Measurements from ENCODE around the gene CACNA1C.
A peak's percentile ranks its signal among the peaks of the same experiment; 100 is the strongest.
"Not testable (repeated sequence)": the region's sequence is repeated elsewhere in the genome, so short reads cannot be mapped to it uniquely, and the experiment has no call there.

The CACNA1C gene

DNA sequence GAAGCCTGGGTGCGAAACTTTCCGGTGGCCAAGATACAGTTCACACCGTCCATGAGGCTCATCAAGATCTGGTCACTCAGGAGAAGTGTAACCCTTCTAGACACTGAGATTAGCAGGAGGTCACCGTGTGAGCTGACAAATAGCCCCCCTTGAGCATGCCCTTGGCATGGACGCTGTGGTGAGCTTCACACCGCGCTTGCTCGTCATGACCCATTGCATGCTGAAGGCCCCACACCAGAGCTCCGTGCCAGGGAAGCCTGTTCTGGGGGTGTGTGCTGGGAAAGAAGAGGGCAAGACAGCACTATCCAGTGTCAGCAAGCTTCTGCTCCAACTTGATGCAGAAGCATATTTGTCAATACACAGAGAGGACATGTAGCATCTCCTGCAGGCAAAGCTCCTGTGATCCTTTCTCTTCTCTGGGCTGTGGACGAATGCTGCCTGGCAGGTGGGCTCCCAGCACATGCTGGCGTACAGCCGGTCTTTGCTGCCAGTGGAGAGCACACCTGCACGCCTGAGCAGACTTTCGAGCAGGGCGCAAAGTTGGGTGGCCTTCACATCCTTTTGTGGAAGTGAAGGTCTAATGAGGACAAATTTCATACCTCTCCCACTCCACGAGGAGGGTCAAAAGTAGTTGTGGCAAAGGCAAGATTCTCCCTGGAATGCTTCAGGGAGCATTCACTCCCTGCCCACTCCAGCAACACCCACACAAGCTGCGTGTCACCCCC, 615.1 kb downstream of the CACNA1C start:
- DNase-seq, result no peak

GRCh38 chr12:2668816-2669215, 616.0 kb downstream of the CACNA1C start:
- DNase-seq, result no peak

DNA sequence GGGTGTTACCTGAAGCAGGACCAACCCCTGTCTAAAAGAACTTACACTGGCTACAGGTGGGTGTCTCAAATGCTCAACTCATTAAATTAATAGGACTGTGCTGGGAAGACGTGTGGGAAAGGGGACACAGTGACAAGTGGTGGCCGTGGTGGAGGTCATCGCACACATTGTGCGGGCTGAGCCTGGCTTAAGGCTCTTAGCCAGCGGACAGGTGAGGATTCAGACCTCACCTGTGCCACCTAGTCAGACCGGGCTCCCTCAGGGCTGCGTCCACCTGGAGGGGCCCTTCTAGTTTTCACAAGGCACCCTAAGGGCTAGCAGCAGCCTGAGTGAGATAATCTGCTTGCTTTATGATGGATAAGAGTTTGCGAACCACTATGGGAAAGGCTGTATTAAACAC, 616.8 kb downstream of the CACNA1C start:
- DNase-seq, result no peak

- no peak for DNase-seq
Observed at GRCh38 chr12:2672863-2673262, 620.1 kb downstream of the CACNA1C start.

GRCh38 chr12:2673966-2674810, 621.4 kb downstream of the CACNA1C start:
- no peak for DNase-seq

GRCh38 chr12:2675776-2676175, 623.0 kb downstream of the CACNA1C start:
- DNase-seq, result no peak

- no peak for DNase-seq
Observed at GRCh38 chr12:2677142-2677880, 624.5 kb downstream of the CACNA1C start.

DNA sequence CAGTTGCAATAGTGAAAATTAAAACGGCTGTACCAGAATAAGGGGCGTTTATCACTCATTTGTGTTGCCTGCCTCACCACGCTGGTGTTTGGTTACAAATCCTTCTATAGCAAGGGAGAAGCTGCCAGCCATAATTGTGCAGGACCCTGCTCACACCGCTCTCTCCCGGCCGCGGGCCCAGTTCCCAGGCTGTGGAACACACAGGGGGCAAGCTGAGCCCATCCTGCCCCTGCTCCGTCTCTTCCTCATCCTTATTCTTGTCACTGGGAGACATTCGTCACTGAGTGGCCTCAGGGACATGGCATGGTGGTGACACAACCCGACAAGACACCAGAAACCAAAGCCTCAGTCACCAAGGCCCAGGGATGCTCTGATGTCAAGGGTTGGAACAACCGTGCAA, 625.6 kb downstream of the CACNA1C start:
- no peak for DNase-seq

- no peak for DNase-seq
Observed at GRCh38 chr12:2679068-2679815, 626.5 kb downstream of the CACNA1C start.

GRCh38 chr12:2679816-2680675, 627.3 kb downstream of the CACNA1C start:
- DNase-seq, result no peak

- no peak for DNase-seq
Observed at GRCh38 chr12:2680676-2681039, 627.9 kb downstream of the CACNA1C start.

DNA sequence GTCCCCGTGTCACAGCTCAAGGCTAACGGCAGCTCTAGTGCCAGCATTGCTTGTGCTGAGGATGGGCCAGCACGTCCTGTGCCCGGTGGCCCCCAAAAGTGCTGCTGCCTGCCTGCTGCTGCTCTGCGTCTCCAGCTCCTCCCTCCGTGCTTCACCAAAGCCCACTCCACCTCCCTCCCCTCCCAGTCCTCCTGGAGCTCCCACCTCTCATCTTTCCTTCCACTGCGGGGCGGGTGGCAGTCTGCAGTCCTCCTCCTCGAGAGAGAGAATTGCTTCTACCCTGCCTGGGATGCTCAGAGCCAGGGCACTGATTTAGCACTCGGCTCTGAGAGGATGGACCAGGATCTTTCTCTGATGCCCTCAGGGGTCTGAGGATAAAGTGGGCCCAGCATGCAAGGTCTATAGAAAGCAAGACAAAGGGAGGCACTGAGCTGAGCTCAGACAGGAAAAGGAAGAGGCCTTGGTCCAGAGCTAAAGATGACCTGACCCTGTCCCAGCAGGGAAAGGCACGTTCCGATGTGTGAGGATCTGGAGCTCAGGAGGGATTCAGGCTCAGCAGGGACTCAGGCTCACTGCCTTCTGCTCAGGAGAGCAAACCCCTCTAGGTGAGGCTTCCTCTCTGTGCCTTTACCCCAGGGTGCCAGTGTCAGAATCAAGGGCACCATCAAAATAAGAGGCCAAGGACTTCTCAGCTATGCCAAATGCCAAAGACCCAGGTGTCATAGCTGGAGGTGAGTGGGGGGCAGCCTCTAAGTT, 628.8 kb downstream of the CACNA1C start:
- DNase-seq, result no peak

DNA sequence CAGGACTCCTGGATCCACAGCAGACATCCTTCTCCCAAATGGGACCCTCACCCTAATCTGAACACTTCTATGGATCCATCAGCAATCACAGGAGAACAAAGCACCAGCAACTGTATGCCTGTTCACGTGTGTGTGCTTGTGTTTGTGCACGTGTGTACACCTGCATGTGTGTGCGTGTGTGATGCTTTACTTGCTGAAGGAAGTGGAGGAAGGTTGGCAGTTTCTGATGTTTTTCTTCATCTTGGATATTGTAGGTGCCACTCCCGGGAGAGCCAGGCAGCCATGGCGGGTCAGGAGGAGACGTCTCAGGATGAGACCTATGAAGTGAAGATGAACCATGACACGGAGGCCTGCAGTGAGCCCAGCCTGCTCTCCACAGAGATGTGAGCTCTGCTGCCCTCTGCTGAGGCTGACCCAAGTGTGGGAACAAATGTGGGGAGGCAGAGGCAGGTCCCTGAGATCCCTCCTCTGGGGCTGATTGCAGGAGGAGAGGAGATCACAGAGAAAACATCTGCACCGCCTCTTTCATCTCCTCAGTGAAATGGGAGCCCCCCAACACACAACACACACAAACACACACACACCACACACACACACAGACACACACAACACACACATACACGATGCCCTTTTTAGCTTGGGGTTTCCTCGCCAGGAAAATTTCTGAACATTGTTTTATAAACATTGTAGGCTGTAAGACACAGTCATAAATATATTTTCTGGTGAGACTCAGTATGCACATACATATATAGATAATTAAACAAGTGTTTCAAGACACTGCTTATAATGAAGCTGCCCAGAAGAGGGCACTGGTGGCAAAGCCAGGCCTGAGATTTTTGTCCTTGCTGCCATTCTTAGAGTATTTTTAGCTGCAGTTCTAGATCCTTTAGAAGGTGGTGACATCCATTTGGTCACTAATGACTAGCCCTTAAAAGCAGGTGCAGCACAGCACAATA, 629.8 kb downstream of the CACNA1C start:
- peak; percentile 78 for DNase-seq

DNA sequence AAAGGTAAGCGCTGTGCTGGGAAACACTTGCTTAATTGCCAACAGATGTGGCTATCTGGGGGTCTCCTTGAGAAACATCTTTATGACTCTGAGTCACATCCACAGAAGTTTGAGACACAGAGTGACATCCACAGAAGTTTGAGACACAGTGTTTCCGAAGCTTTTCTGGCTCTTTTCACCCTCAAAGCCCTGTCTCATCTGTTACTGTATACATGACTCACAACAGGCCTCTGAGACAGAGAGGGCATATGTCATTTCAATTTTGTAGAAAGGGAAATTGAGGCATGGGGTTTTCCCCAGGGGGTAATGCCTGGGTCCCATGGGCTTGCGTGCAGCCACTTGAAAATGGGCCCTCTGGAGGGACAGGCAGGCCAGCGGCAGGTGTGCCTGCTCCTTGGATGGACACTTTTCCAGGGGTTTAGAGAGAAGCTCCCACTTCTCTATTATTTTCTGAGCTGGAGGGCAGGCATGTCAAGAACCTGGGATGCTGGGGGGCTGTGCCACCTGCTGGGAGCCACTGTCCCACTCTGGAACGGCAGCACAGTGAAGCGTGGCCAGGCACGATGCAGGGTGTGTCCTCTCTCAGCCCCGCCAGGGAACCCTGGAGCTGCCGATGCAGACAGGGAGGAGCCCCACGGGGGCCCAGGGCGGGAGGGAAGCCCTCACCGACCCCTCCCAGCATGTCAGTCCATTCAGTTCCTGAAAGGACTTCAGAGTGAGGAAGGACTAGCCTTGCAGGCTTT, 630.7 kb downstream of the CACNA1C start:
- no peak for DNase-seq

- not testable (repeated sequence) for DNase-seq
Observed at GRCh38 chr12:2684026-2684325, 631.2 kb downstream of the CACNA1C start.

GRCh38 chr12:2685620-2686279, 633.0 kb downstream of the CACNA1C start:
- DNase-seq, result not testable (repeated sequence)

DNA sequence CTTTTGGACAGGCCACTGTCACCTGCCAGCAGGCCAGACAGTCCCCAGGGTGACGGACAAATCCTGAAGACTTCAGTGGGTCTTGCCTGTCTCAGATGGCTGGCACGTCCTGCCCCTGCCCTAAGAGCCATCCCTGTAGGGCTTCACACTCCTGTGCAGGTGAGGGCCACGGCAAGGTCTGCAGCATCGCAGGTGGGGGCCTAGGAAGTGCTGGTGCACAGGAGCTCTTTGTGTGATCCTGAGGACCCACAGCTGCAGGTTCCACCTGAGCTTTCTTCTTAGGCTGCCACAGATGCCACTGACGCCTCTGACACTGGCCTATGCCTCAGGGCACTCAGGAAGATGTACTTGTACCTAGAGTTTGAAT, 633.5 kb downstream of the CACNA1C start:
- DNase-seq, result no peak

GRCh38 chr12:2687058-2687457, 634.3 kb downstream of the CACNA1C start:
- no peak for DNase-seq

DNA sequence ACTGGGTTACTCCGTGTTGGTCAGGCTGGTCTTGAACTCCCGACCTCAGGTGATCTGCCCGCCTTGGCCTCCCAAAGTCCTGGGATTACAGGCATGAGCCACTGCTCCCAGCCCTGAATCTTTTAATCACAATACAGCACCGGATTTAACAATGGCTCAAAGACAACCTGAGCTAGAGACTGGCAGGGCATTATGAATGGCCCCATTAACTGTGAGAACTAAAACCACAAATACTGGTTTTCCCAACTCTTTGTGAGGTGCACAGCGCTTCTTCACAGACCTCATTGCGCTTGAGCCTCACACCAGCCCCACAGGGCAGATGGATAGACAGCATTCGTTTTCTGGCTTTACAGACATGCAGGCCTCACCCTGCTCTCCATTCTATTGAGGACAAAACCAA, 634.9 kb downstream of the CACNA1C start:
- no peak for DNase-seq

Measured in DMS53 (cell line).